HG02763 (cell line): ENCODE measurements around the gene RAMAC.
"Not testable (repeated sequence)": the region's sequence is repeated elsewhere in the genome, so short reads cannot be mapped to it uniquely, and the experiment has no call there.

Source experiments
- ATAC-seq: cut with Tn5 transposase; IDR thresholded peaks from one replicate; pipeline ENCODE4 v1.9.1; 2021; ENCODE audit warnings: mild to moderate bottlenecking, moderate library complexity; ENCODE audit not compliant: unreplicated experiment

Gene RAMAC

DNA sequence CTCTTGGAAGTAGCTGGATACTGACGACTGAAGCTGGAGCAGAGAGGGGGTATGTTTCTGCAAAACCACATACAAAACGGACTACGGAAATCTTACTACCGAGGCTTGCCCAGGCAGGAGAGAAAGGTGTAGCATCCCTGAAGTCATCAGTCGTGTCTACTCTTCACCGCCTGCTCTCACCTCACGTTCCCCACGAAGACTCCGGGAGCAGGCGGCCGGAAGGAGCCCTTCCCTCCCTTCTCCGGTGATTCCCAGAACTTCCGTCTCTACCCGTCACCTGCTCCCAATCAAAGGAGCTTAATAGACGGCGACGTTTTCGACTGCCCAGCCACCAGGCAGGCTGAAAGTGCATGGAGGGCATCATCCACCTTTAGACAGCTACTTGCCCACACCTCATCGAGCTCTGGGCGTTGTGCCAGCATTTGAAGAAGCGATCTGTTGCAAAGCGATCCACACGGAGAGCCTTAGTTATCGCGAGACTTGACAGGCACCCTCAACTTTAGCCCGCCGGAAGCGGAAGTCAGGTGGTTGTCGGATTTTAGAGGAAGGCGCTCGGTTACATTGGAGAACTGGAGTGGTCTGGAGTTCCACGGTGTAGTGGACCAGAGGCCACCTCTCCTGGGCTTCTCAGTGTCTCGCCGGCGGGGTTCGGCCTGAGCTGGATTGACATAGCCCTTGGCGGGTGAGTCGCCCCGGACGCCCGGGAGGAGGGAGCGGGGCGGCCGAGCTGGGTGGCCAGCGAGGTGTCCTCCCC, at the start of gene RAMAC:
TSS of gene RAMAC (plus strand) at position 523 of the 754 bp plus-strand sequence. CDS start 2,809 bp downstream, outside the sequence.
- peak; percentile 91 for ATAC-seq

DNA sequence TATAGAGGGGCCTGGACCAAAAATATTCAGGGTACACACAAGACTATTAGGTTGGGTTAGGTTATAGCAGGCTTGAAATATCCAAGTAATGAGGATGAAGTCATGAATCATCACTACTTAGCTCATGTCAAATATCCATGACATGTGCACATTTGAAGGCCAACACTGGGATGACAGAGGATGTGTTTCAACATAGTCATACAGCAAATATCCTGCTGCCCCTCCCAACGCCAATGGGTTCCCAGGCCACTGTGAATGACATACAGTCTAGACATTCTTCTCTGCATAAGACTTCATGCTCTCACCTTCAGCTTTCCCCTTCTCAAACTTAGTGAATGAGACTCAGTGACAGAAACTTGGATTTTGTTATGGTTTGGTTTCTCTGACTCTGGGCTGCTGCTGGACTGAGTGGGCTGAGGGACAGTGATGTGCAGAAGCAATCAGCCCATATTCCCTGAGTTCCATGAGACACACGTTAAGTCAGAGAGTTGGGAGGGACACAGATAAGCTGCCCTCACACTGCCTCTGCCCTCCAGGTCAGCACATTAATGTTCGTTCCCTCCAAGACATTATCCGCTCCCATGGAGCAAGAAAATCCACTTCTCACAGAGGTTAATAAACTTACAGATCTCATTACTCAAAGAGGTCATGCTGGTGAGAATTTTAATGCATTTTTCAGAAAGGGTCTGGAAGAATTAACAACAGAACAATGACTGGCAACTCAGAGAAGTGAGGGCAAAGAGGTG, 48.9 kb upstream of the RAMAC start:
- ATAC-seq, result no peak

- no peak for ATAC-seq
Observed at GRCh38 chr15:82937712-82938058, 48.3 kb upstream of the RAMAC start.

- ATAC-seq, result not testable (repeated sequence)
Observed at GRCh38 chr15:82939678-82940077, 46.3 kb upstream of the RAMAC start.

DNA sequence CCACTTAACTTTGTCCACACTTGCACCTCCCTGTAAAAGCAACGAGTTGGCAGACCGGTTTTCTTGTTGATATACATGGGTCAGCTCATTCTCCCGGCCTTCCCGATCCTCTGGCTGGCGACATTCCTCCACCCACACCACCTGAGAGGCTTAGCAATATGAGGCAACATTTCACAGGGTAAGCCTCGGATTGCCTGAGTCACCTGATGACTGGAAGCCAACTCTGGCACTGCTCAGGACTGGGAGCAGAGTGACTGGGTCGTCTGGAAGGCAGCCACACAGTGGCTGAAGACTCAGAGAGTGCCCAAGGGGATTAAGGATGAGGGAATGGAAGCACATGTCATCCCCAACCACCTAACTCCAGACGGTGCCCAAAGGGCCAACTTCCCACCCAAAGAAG, 43.3 kb upstream of the RAMAC start:
- no peak for ATAC-seq

GRCh38 chr15:82943176-82943575, 42.8 kb upstream of the RAMAC start:
- no peak for ATAC-seq

- ATAC-seq, result no peak
Observed at GRCh38 chr15:82944056-82944455, 42.0 kb upstream of the RAMAC start.

- no peak for ATAC-seq
Observed at GRCh38 chr15:82944821-82945220, 41.2 kb upstream of the RAMAC start.

DNA sequence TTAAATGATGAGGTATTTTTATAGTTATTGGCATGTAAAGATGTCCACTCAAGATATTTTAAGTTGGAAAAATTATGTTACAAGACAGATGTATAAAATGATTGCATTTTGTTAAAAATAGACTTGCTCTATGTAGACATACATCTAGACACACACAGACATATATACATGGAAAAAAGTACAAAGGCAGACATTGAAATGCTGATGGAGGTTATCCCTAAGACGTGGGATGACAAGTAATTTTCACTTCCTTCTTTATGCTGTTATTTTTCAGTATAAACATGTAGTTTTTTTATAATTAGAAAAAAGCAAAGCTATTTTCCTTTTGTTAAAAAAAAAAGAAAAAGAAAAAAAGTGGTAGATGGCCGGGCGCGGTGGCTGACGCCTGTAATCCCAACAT, 40.7 kb upstream of the RAMAC start:
- no peak for ATAC-seq

DNA sequence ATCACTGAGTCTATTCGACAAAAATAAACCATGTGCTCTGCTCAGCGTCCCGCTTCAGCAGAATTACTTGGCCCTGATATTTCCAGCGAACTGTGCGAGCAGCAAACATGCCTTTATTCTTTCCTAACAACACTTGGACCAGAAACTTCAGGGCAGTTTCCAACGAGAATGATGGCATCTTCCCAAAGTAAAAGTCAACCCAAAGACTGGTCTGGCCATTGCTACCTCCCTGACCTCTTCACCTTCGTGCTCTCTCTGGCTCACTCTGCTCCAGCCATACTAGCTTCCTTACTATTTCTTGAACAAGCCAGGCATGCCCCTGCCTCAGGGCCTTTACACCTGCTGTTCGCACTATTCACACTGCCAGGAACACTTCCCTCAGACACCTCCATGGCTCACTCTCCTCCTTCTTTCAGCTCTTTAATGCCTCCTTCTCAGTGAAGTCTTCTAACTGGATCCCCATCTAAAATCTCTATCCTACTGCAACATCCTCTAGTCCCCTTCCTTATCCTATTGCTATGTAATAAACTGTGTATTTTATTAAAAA, 39.8 kb upstream of the RAMAC start:
- no peak for ATAC-seq

DNA sequence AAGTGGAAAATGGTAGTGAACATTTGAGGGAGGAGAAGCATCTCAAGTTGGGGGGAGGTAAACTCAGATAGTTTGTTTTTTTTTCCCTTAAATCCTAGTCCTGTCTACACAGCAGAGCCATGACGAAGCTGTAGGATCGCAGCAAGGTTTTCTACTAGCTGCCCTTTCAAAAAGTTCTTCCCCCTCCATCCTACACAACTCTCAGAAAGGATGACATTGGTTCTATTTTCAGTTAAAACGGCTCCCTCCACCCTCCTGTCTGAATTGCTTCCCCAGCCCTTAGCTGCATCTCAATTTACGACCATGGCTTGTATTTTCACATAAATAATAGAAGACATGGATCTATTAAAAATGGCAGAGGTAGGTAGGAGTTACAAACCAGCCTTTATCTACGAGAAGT, 35.7 kb upstream of the RAMAC start:
- ATAC-seq, result no peak

- ATAC-seq, result no peak
Observed at GRCh38 chr15:82950746-82951370, 35.2 kb upstream of the RAMAC start.

- ATAC-seq, result no peak
Observed at GRCh38 chr15:82951472-82952157, 34.4 kb upstream of the RAMAC start.

DNA sequence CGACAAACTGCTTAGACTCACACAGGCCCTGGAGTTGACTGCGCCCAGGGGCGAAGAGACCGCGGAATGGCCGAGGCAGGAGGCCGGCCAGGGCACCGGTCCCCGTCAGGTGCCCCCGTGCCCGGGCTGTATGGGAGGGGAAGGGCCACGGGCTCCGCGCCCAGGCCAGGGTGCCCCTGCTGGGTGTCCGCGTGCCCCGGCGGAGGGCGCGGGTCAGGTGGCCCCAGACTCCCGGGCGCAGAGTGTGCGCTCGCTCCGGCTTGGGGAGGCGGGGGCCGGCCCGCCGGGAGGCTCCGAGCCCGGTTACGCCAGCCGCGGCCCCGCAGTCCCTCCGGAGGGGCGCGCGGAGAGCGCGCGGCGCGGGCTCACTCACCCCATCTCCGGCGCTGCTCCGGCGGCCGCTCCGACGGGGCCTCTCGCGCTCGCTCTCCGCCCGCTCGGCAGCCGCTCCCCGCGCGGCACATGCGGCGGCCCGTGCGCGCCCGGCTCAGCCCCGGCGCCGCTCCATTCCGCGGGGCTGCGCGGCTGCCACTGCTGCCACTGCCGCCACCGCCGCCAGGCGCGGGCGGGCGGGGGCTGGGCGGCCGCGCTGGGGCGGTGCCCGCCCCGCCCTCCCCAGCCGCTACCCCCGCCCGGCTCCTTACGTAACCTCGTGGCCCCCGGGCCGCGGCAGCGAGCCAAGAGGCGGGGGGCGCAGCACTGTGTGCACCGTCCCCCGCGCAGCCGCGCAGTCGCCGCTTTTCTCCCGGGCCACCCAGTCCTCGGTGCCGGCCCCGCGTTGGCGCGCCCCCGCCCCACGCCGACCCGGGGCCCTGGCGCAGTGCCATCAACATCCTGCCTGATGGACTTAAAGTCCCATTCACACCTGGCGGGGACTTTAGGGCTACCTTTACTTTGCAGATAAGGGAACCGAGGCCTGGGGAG, 33.6 kb upstream of the RAMAC start, which contains the start of gene HOMER2:
TSS of gene HOMER2 (minus strand) at position 563 of the 924 bp plus-strand sequence. CDS start at position 378, 185 bp downstream.
- no peak for ATAC-seq

DNA sequence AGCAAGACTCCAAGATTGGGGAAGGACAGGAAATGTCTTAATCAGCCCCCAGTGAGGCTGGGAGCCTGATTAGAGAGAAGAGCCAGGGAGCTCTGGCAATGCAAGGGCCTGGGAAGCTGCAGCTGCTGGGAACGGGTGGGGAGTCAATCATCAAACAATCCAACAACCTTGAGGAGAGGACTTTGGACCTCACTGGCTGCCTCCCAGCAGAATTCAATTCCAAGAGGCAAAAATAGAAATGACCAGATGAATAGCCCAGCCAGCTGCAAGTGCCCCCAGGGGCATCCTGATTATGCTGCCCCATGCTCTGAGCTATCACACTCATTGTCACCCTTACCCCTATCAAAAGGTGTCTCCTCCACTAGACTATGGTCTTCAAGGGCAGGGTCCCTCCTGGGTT, 27.4 kb upstream of the RAMAC start:
- no peak for ATAC-seq

DNA sequence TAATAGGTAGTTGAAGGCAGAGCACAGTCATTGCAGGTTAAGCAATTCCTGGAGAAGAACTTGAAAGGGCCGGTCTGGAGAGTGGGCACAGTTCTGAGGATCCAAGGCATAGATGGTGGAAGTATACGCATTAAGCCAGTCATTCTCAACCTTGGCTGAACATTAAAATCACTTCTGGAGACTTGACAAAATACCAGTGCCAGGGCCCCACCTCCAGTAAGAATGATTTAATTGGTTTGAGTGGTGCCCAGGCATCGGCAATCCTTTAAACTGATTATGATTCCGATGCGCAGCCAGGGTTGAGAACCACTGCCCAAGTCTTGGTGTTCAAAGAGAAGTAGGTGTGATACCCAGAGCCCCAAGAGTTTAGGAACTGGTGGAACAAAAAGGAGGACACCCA, 26.6 kb upstream of the RAMAC start:
- ATAC-seq, result no peak

DNA sequence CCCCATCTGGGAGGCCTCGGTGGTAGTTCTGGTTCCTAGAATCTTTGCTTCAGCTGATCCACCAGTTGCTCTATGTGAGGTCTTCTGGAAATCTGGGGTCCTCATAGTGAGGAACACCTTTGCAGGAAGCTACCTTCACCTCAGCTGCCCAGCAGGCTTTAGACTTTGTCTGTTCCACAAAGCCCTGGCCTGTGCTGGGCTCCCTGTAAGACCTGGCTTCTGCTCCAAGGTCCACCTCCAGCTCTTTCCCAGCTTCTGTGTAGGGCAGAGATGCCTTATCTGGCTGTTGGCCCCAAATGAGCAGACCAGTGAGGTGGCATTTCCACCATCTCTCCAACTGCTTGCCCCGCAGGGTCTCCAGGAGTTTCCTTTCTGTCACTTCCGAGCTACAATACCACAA, 25.2 kb upstream of the RAMAC start:
- ATAC-seq, result no peak

- ATAC-seq, result no peak
Observed at GRCh38 chr15:82963471-82964341, 22.3 kb upstream of the RAMAC start.

- no peak for ATAC-seq
Observed at GRCh38 chr15:82964890-82965289, 21.1 kb upstream of the RAMAC start.
